Ishikawa (cell line): ENCODE data around the gene CHRNB4.

Experiments used
- CEBPB ChIP-seq: IDR thresholded peaks from 2 replicates; pipeline ENCODE4 v1.6.1; 2012
- CREB1 ChIP-seq: IDR thresholded peaks from 2 replicates; pipeline ENCODE4 v1.6.1; 2012; ENCODE audit warnings: low read depth
- EGR1 ChIP-seq: IDR thresholded peaks from 2 replicates; pipeline ENCODE4 v1.6.1; 2012
- EP300 ChIP-seq: IDR thresholded peaks from 2 replicates; pipeline ENCODE4 v1.6.1; 2012; ENCODE audit warnings: borderline replicate concordance
- FOXM1 ChIP-seq: IDR thresholded peaks from 2 replicates; pipeline ENCODE4 v1.6.1; 2012; ENCODE audit warnings: low read depth, borderline replicate concordance
- NFIC ChIP-seq: IDR thresholded peaks from 2 replicates; pipeline ENCODE4 v1.6.1; 2012
- RAD21 ChIP-seq: IDR thresholded peaks from 2 replicates; pipeline ENCODE4 v1.6.1; 2012; ENCODE audit warnings: low read depth
- TAF1 ChIP-seq: IDR thresholded peaks from 2 replicates; pipeline ENCODE4 v1.6.1; 2012; ENCODE audit warnings: low read depth, mild to moderate bottlenecking
- TCF12 ChIP-seq: IDR thresholded peaks from 2 replicates; pipeline ENCODE4 v1.6.1; 2012; ENCODE audit warnings: low read depth
- TEAD4 ChIP-seq: IDR thresholded peaks from 2 replicates; pipeline ENCODE4 v1.6.1; 2012
- USF1 ChIP-seq: IDR thresholded peaks from 2 replicates; pipeline ENCODE4 v1.6.1; 2012
- YY1 ChIP-seq: IDR thresholded peaks from 2 replicates; pipeline ENCODE4 v1.6.1; 2012; ENCODE audit warnings: low read depth
- ZBTB7A ChIP-seq: IDR thresholded peaks from 2 replicates; pipeline ENCODE4 v1.6.1; 2012; ENCODE audit warnings: low read depth
- TF ChIP-seq, protein P1 (sequence below): IDR thresholded peaks from 2 replicates; pipeline ENCODE4 v1.6.1; 2012; ENCODE audit warnings: low read depth, mild to moderate bottlenecking
- TF ChIP-seq, protein P2 (sequence below): IDR thresholded peaks from 2 replicates; pipeline ENCODE4 v1.6.1; 2012

The CHRNB4 gene

DNA sequence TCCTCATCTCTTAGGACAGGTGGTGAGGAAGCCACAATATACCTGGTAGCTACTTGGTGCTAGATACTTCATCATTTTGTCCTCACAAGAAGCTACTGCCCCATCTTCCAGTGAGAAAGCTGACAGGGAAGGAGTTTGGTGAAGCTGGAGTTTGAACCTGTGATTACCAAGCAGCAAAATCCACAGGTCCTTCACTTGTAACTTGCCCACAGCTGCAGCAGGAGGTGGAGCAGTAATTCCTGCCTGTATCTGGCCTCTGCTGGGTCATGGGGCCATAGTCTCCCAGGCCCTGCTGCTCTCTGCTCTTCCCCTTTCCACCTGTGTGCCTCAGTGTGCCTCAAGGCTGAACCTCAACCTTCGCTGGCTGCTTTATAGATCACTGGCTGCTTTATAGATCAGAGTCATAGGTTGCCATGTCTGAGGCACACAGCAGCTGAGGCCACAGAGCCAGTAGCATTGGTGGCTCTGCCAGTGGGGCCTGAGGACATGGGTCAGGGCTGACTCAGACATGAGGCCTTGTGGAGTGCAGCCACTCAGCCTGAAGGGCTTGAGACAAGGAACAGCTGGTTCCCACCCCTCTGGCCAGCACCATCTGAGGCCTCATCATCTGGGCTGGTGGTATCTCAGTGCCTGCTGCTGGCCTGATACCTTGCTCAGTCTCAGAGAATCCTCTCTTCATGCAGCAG lies 11.1 kb upstream of the CHRNB4 start:
- TF ChIP-seq CREB1 = no peak

- no peak for TF ChIP-seq TEAD4
- TF ChIP-seq YY1 = no peak
- TF ChIP-seq ZBTB7A = no peak
- TF ChIP-seq CEBPB = no peak
- no peak for TF ChIP-seq USF1
- TF ChIP-seq EGR1 = no peak
- TF ChIP-seq EP300 = no peak
- TF ChIP-seq TCF12 = no peak
- no peak for TF ChIP-seq FOXM1
- TF ChIP-seq, protein P1, sequence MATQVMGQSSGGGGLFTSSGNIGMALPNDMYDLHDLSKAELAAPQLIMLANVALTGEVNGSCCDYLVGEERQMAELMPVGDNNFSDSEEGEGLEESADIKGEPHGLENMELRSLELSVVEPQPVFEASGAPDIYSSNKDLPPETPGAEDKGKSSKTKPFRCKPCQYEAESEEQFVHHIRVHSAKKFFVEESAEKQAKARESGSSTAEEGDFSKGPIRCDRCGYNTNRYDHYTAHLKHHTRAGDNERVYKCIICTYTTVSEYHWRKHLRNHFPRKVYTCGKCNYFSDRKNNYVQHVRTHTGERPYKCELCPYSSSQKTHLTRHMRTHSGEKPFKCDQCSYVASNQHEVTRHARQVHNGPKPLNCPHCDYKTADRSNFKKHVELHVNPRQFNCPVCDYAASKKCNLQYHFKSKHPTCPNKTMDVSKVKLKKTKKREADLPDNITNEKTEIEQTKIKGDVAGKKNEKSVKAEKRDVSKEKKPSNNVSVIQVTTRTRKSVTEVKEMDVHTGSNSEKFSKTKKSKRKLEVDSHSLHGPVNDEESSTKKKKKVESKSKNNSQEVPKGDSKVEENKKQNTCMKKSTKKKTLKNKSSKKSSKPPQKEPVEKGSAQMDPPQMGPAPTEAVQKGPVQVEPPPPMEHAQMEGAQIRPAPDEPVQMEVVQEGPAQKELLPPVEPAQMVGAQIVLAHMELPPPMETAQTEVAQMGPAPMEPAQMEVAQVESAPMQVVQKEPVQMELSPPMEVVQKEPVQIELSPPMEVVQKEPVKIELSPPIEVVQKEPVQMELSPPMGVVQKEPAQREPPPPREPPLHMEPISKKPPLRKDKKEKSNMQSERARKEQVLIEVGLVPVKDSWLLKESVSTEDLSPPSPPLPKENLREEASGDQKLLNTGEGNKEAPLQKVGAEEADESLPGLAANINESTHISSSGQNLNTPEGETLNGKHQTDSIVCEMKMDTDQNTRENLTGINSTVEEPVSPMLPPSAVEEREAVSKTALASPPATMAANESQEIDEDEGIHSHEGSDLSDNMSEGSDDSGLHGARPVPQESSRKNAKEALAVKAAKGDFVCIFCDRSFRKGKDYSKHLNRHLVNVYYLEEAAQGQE = no peak
- no peak for TF ChIP-seq TAF1
- no peak for TF ChIP-seq NFIC
- TF ChIP-seq CREB1 = no peak
- TF ChIP-seq RAD21 = no peak
- TF ChIP-seq, protein P2, sequence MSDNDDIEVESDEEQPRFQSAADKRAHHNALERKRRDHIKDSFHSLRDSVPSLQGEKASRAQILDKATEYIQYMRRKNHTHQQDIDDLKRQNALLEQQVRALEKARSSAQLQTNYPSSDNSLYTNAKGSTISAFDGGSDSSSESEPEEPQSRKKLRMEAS = no peak
Measured at GRCh38 chr15:78651007-78651406, 10.0 kb upstream of the CHRNB4 start.

DNA sequence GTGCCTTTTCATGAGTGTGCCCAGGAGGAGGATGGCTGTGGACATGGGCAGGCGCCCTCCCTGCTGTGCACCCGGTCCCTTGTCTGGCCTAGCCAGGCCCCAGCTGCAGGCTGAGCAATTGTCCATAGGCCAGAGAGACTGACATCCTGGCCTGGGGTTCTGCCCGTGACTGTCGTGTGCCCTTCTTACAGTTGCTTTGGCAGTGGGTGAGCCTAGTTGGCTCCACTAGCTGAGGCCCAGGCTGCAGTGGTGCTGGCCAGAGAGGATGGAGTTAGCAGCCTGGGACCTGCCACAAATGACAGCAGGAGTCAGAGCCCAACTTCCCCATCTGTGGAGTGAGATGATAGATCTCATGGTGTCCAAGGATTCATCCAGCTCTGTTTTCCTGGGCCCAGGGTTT lies 9.0 kb upstream of the CHRNB4 start:
- no peak for TF ChIP-seq CEBPB
- TF ChIP-seq YY1 = no peak
- no peak for TF ChIP-seq FOXM1
- TF ChIP-seq NFIC = no peak
- no peak for TF ChIP-seq ZBTB7A
- no peak for TF ChIP-seq RAD21
- TF ChIP-seq TAF1 = no peak
- no peak for TF ChIP-seq CREB1
- no peak for TF ChIP-seq TEAD4
- no peak for TF ChIP-seq USF1
- TF ChIP-seq EP300 = no peak
- TF ChIP-seq, protein P1 = no peak

DNA sequence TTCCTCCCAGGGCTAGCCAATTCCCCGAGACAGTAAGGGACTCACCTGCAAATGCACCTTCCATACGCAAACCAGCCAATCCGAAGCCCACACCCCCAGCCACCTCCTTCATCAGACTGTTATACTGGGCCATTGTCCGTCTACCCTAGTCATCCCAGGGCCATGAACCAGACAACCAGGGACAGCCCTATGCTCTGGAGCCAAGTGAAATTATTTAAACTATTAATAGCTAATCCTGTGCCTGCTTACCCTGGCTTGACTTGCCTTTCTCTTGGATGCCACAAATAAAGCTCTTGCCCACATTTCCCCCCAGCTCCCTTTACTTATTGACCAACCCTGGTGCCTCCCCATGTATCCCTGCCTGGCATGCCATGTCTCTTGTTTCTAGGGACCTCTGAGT lies 4.0 kb upstream of the CHRNB4 start:
- TF ChIP-seq CEBPB = no peak
- TF ChIP-seq EP300 = no peak
- no peak for TF ChIP-seq FOXM1
- no peak for TF ChIP-seq ZBTB7A
- TF ChIP-seq, protein P2 = no peak
- no peak for TF ChIP-seq RAD21
- no peak for TF ChIP-seq USF1
- no peak for TF ChIP-seq YY1
- TF ChIP-seq EGR1 = no peak
- TF ChIP-seq, protein P1 = no peak
- TF ChIP-seq TEAD4 = no peak
- TF ChIP-seq TCF12 = no peak
- TF ChIP-seq TAF1 = no peak
- TF ChIP-seq NFIC = no peak
- TF ChIP-seq CREB1 = no peak
